IPS-15b (cell line): ENCODE measurements around the gene GNG7.
"Not testable (repeated sequence)": the region's sequence is repeated elsewhere in the genome, so short reads cannot be mapped to it uniquely, and the experiment has no call there.

ENCODE experiments used
- H3K27me3 ChIP-seq: one replicate; pipeline ENCODE4 v1.6.1; 2013; ENCODE audit warnings: low read length; ENCODE audit not compliant: control insufficient read depth, insufficient read depth
- H3K36me3 ChIP-seq: one replicate; pipeline ENCODE4 v1.6.1; 2013; ENCODE audit warnings: low read length; ENCODE audit not compliant: control insufficient read depth, insufficient read depth
- H3K4me1 ChIP-seq: one replicate; pipeline ENCODE4 v1.6.1; 2013; ENCODE audit warnings: mild to moderate bottlenecking, low read length; ENCODE audit not compliant: control insufficient read depth, insufficient read depth
- H3K4me3 ChIP-seq: one replicate; pipeline ENCODE4 v1.5.1; 2013; ENCODE audit warnings: low read depth, low read length
- H3K9ac ChIP-seq: one replicate; pipeline ENCODE4 v1.6.1; 2013; ENCODE audit warnings: low read depth, mild to moderate bottlenecking, low read length
- H3K9me3 ChIP-seq: one replicate; pipeline ENCODE4 v1.6.1; 2013; ENCODE audit warnings: mild to moderate bottlenecking, low read length; ENCODE audit not compliant: control insufficient read depth, insufficient read depth

The GNG7 gene

DNA sequence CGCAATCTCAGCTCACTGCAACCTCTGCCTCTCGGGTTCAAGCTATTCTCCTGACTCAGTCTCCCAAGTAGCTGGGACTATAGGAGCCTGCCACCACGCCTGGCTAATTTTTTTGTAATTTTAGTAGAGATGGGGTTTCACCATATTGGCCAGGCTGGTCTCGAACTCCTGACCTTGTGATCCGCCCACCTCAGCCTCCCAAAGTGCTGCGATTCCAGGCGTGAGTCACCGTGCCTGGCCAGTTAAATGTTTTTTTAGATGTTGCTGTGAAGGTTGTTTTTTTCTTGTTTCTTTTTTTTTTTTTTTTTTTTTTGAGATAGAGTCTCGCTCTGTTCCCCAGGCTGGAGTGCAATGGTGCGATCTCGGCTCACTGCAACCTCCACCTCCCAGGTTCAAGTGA, 183.6 kb downstream of the GNG7 start:
- not testable (repeated sequence) for H3K4me1 ChIP-seq, H3K9me3 ChIP-seq, H3K4me3 ChIP-seq, H3K27me3 ChIP-seq, H3K9ac ChIP-seq, H3K36me3 ChIP-seq

DNA sequence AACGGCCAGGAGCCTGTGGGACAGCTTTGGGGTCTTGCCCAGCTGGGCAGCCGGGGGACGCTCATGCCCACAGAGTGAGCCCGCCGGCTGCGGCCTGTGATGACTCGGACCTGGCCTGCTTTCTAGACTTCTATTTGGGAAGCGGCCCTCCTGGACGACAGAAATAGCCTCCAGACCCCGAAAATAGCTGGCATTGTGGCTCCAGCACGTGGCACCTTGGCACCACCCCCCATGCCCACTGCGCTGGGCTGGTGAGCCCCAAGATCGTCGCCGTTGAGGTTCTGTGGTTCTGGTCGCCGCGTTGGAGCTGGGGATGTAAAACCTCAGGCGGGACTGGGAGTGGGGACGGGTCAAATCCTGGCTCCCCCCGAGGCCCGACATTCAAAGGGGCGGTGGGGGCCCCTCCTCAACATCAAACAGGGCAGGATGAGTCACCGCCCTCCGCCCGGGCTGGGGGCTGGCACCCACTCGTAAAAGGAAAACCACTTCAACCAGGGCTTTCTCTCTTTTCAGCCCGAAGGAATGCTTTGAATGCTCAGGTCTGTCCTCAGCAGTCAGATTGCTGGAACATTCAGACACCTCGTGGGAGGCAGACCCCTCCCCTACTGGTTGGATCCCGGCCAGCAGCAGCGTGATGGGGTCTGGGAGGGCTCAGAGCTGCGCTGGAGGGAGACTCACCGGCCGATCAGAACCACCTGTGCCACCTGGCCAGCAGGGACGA, 184.5 kb downstream of the GNG7 start:
- no peak overlapping the region for H3K4me3 ChIP-seq
- no peaks in the 10 kb centered on the region for H3K36me3 ChIP-seq
- no peaks in the 10 kb centered on the region for H3K27me3 ChIP-seq
- H3K9me3 ChIP-seq = no peaks in the 10 kb centered on the region
- H3K9ac ChIP-seq = no peak overlapping the region
- H3K4me1 ChIP-seq = no peaks in the 10 kb centered on the region

DNA sequence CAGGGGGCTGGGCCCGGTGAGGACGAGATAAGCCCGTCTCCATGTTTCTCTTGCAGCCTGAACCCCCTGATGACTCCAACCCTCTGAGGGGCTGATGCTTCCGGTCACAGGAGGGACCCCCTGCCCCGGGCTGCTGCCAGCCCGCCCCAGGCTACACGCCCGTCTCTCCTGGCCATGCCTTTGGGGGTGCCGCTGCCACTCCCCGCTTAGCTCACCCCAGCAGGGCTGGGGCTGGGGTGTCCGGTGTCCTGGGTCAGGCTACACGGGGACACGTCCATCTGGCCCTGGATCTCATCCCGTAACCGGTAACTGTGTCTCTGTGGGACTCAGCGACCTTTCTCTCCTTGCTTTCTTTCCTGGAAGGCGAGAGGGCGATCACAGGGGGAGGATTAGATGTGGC, 185.8 kb downstream of the GNG7 start:
- H3K9me3 ChIP-seq = no peaks in the 10 kb centered on the region
- no peaks in the 10 kb centered on the region for H3K4me1 ChIP-seq
- H3K4me3 ChIP-seq = no peak overlapping the region
- no peaks in the 10 kb centered on the region for H3K36me3 ChIP-seq
- no peak overlapping the region for H3K9ac ChIP-seq
- no peaks in the 10 kb centered on the region for H3K27me3 ChIP-seq

DNA sequence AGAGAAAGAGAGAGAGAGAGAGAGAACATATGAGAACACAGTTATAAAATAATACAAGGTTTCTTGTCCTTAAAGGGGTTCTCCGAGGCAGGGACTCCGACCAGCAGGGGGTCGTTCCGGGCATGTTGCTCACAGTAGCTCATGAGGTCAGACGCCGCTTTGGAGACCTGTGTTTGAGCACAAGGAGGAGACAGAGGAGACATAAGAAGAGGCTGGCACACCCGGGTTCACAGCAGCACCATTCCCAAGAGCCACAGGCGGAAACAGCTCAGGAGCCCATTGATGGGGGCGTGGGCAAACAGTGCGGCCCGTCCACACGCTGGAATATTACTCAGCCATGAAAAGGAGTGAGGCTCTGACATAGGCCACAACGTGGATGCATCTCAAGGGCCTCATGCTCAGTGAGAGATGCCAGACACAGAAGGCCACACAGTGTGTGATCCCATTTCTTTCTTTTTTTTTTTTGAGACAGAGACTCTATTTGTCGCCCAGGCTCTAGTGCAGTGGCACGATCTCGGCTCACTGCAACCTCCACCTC, 187.4 kb downstream of the GNG7 start:
- no peaks in the 10 kb centered on the region for H3K27me3 ChIP-seq
- no peaks in the 10 kb centered on the region for H3K4me1 ChIP-seq
- no peaks in the 10 kb centered on the region for H3K9me3 ChIP-seq
- no peak overlapping the region for H3K9ac ChIP-seq
- H3K4me3 ChIP-seq = no peak overlapping the region
- H3K36me3 ChIP-seq = no peaks in the 10 kb centered on the region

DNA sequence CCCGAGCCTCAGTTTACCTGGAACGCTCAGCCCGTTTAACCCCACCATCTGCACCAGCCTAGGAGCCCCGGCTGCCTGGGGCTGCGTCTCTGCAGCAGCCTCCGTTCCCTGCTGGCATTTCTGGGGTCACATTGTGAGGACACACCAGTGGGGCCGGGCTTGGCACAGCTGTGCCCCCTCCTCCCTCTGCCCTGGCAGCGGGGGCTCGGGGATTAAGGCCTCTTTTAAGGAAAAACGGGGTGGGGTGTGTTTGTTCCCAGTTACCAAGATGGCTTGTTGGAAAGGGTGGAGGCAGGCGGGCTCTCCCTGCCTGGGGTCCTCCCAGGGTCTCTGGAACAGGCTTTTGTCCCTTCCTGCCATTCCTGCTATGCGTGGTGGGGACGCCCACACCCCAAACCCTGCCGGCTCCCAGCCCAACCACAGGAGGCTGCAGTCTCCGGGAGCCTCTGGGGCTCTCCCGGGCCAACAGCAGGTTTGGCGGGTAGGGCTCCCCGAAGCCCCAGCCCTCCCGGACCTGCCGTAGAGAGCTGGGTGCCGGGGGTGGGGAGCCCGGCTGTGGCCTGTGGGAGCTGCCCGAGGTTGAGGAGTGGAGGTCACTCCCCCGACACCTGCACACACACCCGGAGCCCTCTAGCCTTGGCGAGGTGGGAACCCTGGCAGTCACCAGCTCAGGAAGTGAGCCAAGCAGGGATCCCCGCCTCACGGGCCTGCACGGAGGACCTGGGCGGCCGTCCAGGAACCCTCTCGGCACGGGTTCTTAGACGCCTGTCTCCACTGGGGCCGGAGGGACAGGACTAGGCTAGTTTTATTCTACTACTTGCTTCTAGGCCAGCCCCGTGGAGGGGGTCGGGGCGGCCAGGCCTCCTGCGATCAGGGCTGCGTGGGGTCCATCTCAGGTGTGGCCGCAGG, 189.7 kb downstream of the GNG7 start:
- no peaks in the 10 kb centered on the region for H3K36me3 ChIP-seq
- H3K27me3 ChIP-seq = no peaks in the 10 kb centered on the region
- H3K9ac ChIP-seq = no peak overlapping the region
- H3K4me1 ChIP-seq = no peaks in the 10 kb centered on the region
- H3K9me3 ChIP-seq = no peaks in the 10 kb centered on the region
- no peak overlapping the region for H3K4me3 ChIP-seq

DNA sequence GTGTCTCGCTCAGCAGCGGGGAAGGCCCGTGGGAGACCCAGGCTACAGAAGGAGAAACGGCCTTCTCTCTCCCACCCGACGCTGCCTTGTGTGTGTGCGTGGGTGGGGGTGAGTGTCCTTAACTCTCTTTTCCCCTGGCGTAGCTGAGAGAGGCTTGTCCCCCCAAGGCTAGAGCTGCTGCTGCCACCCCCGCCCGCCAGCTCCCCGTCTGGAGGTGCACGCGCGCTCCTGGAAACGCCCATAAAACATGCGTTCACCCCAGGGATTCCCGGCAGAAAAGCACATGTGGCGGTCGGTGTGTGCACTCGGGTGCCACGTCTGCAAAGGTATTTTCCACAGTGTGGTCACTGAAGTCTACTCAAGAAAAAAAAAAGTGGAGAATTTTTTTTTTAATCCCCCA, 190.5 kb downstream of the GNG7 start:
- H3K9ac ChIP-seq = no peak overlapping the region
- H3K4me1 ChIP-seq = peaks cover 3% of the 10 kb centered on the region
- no peak overlapping the region for H3K4me3 ChIP-seq
- no peaks in the 10 kb centered on the region for H3K9me3 ChIP-seq
- H3K27me3 ChIP-seq = no peaks in the 10 kb centered on the region
- no peaks in the 10 kb centered on the region for H3K36me3 ChIP-seq

DNA sequence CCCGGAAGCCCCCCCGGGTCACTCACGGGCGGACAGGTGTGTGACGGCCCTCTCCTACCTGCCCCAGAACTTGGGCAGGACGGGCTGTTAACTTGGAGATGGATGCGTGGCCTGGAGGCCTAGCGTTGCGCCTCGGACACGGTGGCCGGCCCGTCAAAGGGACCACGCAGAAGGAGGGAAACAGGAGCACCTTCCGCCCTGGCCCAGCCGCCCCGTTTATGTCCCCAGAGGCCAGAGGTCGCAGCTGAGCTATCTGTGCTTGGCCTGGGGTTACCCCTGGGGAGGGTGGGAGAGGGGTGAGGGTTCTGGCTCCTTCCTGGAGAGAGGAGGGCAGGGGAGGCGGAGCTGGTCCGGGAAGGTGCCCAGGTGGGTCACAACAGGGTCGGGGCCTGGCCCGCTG, 190.9 kb downstream of the GNG7 start:
- Histone ChIP-seq H3K27me3 (no peaks in the 10 kb centered on the region), H3K4me3 (no peak overlapping the region), H3K9me3 (no peaks in the 10 kb centered on the region), H3K36me3 (no peaks in the 10 kb centered on the region), H3K9ac (no peak overlapping the region), H3K4me1 (peaks cover 4% of the 10 kb centered on the region)

DNA sequence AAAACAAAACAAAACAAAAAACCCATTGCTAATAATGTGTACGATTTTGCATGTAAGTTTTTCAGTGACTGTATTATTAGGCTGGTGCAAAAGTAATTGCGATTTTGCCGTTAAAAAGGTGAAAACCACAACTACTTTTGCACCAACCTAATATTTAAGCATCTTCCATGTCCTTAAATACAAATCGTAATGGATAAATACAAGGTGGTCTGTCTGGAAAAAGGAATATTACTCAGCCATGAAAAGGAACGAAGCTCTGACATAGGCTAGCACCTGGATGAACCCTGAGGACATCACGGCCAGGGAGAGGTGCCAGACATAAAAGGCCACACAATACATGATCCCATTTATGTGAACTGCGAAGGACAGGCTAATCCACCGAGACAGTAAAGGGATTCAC, 193.4 kb downstream of the GNG7 start:
- Histone ChIP-seq H3K4me3 (no peak overlapping the region), H3K9me3 (no peaks in the 10 kb centered on the region)

DNA sequence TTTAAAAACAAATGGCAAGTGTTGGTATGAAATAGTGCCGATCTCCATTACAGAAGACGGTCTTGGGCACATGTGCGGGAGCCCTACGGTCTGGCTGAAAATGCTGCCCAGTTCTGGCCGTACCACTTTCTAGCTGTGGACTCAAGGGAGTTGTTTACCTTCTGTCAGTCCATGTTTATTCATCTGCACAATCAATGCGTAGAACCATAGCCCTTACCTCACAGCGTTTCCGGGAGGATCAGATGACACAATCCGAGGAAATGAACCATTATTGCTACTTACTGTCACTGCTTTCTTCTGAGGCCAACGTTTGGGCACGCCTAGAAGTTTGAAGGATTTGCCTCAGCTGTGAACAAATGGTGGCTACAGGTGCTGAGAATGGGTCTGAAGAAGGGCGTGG, 195.4 kb downstream of the GNG7 start:
- H3K27me3 ChIP-seq = no peaks in the 10 kb centered on the region
- no peaks in the 10 kb centered on the region for H3K36me3 ChIP-seq
- peaks cover 4% of the 10 kb centered on the region for H3K4me1 ChIP-seq
- H3K9ac ChIP-seq = no peak overlapping the region
- no peaks in the 10 kb centered on the region for H3K9me3 ChIP-seq
- H3K4me3 ChIP-seq = no peak overlapping the region

More for the DNA sequence above, 193.4 kb downstream of the GNG7 start:
- H3K4me1 ChIP-seq = peaks cover 4% of the 10 kb centered on the region
- H3K36me3 ChIP-seq = no peaks in the 10 kb centered on the region
- no peaks in the 10 kb centered on the region for H3K27me3 ChIP-seq
- H3K9ac ChIP-seq = no peak overlapping the region

DNA sequence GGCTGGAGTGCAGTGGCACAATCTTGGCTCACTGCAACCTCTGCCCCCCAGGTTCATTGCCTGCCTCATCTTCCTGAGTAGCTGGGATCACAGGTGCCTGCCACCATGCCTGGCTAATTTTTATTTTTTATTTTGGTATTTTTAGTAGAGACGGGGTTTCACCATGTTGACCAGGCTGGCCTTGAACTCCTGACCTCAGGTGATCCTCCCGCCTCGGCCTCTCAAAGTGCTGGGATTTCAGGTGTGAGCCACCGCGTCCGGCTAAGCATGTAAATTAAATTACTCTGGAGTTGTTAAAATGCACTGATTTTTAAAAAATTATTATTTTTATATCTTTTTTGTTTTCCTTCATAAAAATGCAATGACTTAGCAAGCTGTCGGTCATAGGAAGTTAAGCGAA, 195.8 kb downstream of the GNG7 start:
- H3K9me3 ChIP-seq, H3K4me1 ChIP-seq, H3K27me3 ChIP-seq, H3K36me3 ChIP-seq, H3K4me3 ChIP-seq, H3K9ac ChIP-seq: not testable (repeated sequence)

DNA sequence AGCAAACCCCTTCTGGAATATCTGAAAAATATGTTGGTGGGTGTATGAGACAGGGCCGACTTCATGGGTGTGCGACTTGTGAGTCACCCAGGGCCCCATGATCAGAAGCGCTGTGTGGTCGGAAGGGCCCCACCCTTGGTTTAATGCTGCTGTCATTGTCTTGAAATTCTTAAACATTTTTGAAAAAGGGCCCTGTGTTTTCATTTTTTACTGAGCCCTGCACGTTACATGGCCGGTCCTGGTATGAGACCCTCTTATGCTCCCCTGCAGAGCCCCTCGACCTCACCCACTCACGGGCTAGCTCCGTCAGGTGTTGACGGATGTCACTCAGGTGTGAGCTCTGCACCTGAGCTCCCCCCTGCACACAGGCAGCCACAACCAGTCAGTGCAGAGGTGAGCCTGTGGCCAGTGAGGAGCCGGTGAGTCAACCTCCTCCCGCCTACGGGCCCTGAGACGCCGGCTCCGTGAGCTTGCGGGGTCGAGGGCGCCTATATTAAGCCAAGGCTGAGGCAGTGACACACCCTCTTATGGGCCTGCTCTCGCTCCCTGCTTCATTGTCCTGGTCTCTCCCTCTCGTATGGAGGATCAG, 198.9 kb downstream of the GNG7 start:
- Histone ChIP-seq H3K9ac (no peak overlapping the region), H3K9me3 (no peaks in the 10 kb centered on the region), H3K4me1 (peaks cover 6% of the 10 kb centered on the region), H3K27me3 (no peaks in the 10 kb centered on the region), H3K4me3 (no peak overlapping the region), H3K36me3 (no peaks in the 10 kb centered on the region)
